ENCODE measurements around the gene CACNA1I. TPM values are rescaled to one million over a fixed set of nuclear protein-coding genes. Genes with fewer than 3 reads are reported as not detected.

Gene CACNA1I
- total RNA-seq, 2 donors from 2014 or later: 20.3 to 27.9 TPM

DNA sequence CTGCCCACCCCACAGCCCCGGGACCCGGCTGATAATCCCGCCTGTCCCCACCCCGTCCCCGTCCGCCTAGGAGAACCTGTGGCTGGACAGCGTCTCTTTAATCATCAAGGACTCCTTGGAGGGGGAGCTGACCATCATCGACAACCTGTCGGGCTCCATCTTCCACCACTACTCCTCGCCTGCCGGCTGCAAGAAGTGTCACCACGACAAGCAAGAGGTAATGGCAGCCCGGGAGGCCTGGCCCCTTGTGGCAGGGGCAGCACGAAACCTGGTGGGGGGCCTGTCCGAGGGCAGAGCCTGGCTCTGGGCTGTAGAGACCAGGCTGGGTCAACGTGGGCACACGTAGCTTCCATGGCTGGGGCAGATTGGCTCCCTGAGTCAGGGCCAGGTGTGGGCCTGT is 109.1 kb downstream of the CACNA1I start:
- DNase-seq (no peak), ATAC-seq (no peak)
- H3K9me3 ChIP-seq (ENCODE audit: control insufficient read depth, low read length, poor library complexity, severe bottlenecking): no peaks in the 10 kb centered on the region
- Mint-ChIP-seq H3K4me1 (peaks cover 12% of the 10 kb centered on the region), H3K27me3 (no peaks in the 10 kb centered on the region), H3K36me3 (ENCODE audit: low read depth) (peaks cover 10% of the 10 kb centered on the region), H3K4me3 (no peak overlapping the region), H3K27ac (no peak overlapping the region)

DNA sequence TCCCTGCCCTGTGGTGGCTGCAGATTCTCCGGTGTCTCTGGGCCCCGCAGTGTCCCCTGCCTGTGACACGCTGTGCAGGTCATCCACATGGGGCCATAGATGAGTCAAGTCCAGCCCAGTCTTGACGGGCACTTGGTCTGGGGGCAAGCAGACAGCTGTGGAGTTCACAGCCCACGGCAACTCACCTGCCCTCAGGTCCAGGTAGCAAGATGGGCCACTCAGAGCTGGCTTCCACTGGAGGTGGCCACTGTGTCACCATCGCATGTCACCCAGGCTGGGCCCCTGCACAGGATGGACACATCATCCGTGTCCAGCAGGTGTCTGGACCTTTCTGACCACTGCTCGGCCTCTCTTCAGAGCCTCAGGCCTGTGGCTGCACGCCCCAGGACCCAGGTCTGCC is 109.9 kb downstream of the CACNA1I start:
- H3K36me3 Mint-ChIP-seq (ENCODE audit: low read depth): peaks cover 10% of the 10 kb centered on the region
- DNase-seq: no peak
- H3K4me1 Mint-ChIP-seq: peaks cover 13% of the 10 kb centered on the region
- no peaks in the 10 kb centered on the region for H3K9me3 ChIP-seq (ENCODE audit: control insufficient read depth, low read length, poor library complexity, severe bottlenecking)
- ATAC-seq: no peak
- no peaks in the 10 kb centered on the region for H3K27me3 Mint-ChIP-seq
- H3K4me3 Mint-ChIP-seq: no peak overlapping the region
- no peak overlapping the region for H3K27ac Mint-ChIP-seq

DNA sequence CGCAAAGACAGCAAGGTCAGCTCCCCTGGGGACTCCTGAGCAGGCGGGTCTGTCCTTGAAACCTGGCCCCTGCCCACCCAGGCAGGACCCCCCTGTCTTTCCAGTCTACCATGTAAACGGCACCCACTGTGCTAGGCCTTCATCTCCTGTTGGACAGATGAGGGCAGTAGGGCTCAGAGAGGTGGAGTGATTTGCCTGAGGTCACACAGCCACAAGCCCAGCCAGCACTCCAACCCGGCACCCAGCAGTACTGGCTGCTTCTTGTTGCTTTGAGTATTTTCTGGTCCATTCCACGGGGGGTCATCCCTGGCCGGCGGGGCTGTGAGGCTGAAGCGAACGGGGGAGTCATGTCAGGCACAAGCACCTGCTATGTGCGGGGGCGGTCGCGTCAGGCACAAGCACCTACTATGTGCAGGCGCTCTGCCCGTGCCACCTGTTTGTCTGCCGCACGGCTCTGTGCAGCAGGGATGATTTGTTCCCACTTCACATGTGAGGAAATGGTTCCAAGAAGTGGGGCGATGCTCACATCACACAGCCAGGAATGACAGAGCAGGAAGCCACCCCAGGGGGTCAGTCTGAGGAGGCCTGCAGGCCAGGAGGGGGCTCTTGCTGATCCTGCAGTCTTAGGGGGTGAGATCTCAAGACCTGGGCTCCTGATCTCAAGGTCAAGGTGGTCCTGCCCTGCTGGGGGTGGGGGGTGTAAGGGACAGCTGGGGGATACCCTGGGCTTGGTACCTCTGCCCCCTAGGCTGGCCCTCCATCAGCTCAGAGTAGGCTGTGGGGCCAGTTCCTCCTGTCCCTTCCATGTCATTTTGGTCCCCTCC is 110.7 kb downstream of the CACNA1I start:
- no peaks in the 10 kb centered on the region for H3K27me3 Mint-ChIP-seq
- H3K9me3 ChIP-seq (ENCODE audit: control insufficient read depth, low read length, poor library complexity, severe bottlenecking): no peaks in the 10 kb centered on the region
- DNase-seq (no peak), ATAC-seq (no peak)
- H3K36me3 Mint-ChIP-seq (ENCODE audit: low read depth): peaks cover 7% of the 10 kb centered on the region
- no peak overlapping the region for H3K27ac Mint-ChIP-seq
- no peak overlapping the region for H3K4me3 Mint-ChIP-seq
- H3K4me1 Mint-ChIP-seq: peaks cover 6% of the 10 kb centered on the region

DNA sequence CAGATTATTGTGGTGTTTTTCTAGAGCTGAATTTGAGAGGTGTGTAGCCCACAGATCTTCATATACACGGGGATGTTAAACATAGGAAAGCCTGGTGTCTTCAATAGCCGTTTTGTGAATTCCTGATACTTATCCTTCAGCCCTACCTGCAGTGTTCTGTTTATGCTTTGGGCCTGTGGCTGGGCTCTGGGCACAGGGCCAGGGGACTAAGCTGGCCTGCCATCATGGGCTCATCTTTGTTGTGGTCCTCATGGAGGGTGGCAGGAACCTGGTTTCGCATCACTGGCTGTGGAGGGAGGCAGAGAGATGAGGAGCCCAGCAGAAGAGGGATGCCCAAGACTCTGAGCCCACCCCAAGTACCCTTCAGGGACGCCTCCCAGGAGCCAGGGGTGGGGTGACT is 112.4 kb downstream of the CACNA1I start:
- Mint-ChIP-seq H3K36me3 (ENCODE audit: low read depth) (peaks cover 7% of the 10 kb centered on the region), H3K27me3 (no peaks in the 10 kb centered on the region), H3K4me3 (no peak overlapping the region), H3K4me1 (peaks cover 6% of the 10 kb centered on the region), H3K27ac (peak overlapping the region; percentile 41)
- H3K9me3 ChIP-seq (ENCODE audit: control insufficient read depth, low read length, poor library complexity, severe bottlenecking): no peaks in the 10 kb centered on the region
- no peak for DNase-seq
- ATAC-seq: no peak

DNA sequence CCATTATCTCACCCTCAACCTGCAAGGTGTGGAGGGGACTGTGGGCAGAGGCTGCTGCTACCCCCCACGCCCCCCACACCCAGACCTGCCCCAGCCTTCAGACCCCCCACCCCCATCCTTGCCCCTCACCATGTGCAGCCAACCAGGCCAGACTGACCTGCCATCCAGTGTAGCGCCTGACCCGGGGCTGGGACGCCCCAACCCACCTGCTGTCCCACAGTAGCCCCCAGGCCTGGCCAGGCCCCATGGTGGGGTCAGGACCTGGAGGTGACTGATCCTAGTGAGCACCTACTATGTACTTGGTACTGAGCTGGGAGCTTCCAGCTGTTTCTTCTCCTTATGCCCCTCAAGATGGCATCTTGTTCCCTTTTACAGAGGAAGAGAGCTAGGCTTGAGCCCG is 113.1 kb downstream of the CACNA1I start:
- DNase-seq (no peak), ATAC-seq (no peak)
- no peaks in the 10 kb centered on the region for H3K9me3 ChIP-seq (ENCODE audit: control insufficient read depth, low read length, poor library complexity, severe bottlenecking)
- Mint-ChIP-seq H3K4me3 (no peak overlapping the region), H3K27ac (no peak overlapping the region), H3K36me3 (ENCODE audit: low read depth) (peaks cover 7% of the 10 kb centered on the region), H3K27me3 (no peaks in the 10 kb centered on the region), H3K4me1 (peaks cover 8% of the 10 kb centered on the region)

DNA sequence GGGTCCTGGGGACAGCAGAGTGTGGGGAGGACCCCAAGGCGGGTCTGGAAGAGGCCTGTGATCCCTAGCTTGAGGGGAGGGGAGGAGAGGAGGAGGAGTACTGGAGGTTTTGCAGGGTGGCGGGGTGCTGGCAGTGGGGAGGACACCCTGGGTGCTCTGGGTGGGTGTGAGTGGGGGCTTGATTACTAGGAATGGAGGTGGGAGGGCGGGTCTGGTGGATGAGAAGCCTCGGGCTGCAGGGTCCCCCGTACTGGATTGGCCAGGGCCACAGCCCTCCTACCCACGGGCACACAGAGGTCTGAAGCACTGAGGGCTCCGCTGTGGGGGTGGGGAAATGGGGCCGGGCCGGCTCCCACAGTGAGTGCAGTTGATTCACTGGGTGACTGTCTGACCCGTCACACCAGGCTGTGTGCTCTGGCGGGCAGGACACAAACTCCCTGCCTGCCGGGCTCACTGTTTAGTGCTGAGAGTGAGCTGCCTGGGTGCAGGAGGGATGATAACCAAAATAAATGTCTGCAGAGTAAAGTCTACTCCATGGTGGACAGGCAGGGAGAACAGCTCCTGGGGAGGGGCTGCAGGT is 114.2 kb downstream of the CACNA1I start:
- ATAC-seq (no peak), DNase-seq (no peak)
- Mint-ChIP-seq H3K4me3 (no peak overlapping the region), H3K36me3 (ENCODE audit: low read depth) (peaks cover 7% of the 10 kb centered on the region), H3K27ac (no peak overlapping the region), H3K4me1 (peaks cover 13% of the 10 kb centered on the region), H3K27me3 (peaks cover 5% of the 10 kb centered on the region)
- H3K9me3 ChIP-seq (ENCODE audit: control insufficient read depth, low read length, poor library complexity, severe bottlenecking): no peaks in the 10 kb centered on the region

DNA sequence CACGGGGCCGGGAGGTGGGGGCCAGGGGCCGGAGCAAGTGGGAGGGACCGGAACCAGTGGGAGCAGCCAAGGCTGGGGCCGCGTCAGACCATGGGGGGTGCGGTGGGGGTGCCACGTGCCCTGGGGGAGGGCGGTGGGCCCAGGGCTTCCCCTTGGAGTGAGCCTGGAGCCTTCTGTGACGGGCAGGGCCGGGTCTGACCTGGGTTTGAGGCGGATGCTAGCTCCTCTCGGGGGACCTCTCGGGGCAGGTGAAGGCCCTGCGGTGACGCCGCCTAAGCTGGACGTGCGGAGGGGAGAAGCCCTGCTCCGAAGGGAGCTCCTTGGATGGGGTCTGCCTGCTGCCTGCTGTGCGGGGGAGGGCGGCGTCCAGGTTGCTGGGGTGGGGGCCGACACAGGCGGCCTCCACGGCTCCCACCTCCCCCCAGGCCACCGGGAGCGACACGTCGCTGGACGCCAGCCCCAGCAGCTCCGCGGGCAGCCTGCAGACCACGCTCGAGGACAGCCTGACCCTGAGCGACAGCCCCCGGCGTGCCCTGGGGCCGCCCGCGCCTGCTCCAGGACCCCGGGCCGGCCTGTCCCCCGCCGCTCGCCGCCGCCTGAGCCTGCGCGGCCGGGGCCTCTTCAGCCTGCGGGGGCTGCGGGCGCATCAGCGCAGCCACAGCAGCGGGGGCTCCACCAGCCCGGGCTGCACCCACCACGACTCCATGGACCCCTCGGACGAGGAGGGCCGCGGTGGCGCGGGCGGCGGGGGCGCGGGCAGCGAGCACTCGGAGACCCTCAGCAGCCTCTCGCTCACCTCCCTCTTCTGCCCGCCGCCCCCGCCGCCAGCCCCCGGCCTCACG is 115.0 kb downstream of the CACNA1I start:
- Mint-ChIP-seq H3K4me3 (no peak overlapping the region), H3K27ac (no peak overlapping the region)

DNA sequence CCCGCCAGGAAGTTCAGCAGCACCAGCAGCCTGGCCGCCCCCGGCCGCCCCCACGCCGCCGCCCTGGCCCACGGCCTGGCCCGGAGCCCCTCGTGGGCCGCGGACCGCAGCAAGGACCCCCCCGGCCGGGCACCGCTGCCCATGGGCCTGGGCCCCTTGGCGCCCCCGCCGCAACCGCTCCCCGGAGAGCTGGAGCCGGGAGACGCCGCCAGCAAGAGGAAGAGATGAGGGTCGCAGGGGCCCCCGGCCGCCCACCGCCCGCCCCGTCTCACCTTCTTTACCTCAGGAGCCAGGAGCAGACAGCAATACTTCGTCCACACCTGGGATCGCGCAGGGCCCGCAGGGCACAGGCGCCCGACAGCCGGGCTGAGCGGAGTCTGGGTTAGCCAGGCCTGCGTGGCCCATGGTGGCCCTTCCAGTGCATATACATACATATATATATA is 115.6 kb downstream of the CACNA1I start:
- H3K4me3 Mint-ChIP-seq: no peak overlapping the region

More for the DNA sequence above, 115.0 kb downstream of the CACNA1I start:
- no peak for DNase-seq
- H3K9me3 ChIP-seq (ENCODE audit: control insufficient read depth, low read length, poor library complexity, severe bottlenecking): no peaks in the 10 kb centered on the region
- Mint-ChIP-seq H3K36me3 (ENCODE audit: low read depth) (peaks cover 7% of the 10 kb centered on the region), H3K4me1 (peaks cover 13% of the 10 kb centered on the region), H3K27me3 (peaks cover 5% of the 10 kb centered on the region)
- no peak for ATAC-seq

DNA sequence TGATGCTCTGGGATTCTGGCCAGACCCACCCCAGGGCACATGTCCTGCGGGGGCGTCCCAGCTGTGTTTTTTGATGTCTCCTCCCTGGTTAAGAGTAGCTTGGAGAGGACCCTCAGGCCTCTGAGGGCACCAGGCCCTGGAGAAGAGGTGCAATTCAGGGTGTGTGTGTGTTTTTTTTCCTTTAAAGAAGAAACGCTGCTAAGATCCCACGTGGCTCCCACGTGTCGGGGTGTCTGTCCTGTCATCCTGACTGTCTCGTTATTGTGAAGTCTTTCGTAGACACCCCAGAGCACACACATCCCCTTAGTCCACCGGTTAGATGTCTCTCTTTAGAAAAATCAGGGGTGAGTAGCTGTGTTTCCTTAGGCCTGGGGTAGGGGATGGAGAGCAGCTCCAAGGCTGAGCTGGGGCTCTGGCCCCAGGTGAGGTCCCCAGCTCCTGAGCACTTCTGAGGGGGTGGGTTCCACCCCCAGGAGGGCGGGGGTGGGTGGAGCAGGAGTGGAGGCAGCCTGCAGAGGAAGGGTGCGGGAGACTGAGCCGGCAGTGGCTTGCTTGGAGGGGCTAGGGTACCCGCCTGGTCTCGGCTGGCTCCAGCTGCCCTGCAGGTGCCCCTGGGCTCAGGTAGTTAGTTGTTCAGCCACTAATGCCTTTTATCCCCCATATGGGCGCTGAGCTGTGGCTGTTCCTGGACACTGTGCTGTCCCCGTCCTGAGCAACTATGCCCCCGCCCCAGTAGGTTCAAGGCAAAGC is 116.4 kb downstream of the CACNA1I start:
- no peak for DNase-seq
- Mint-ChIP-seq H3K27ac (no peak overlapping the region), H3K27me3 (peaks cover 8% of the 10 kb centered on the region), H3K4me3 (no peak overlapping the region), H3K36me3 (ENCODE audit: low read depth) (peaks cover 6% of the 10 kb centered on the region), H3K4me1 (peaks cover 17% of the 10 kb centered on the region)
- ATAC-seq: no peak
- H3K9me3 ChIP-seq (ENCODE audit: control insufficient read depth, low read length, poor library complexity, severe bottlenecking): no peaks in the 10 kb centered on the region

More for the DNA sequence above, 115.6 kb downstream of the CACNA1I start:
- Mint-ChIP-seq H3K27me3 (peaks cover 5% of the 10 kb centered on the region), H3K36me3 (ENCODE audit: low read depth) (peaks cover 7% of the 10 kb centered on the region), H3K4me1 (peaks cover 16% of the 10 kb centered on the region), H3K27ac (no peak overlapping the region)
- H3K9me3 ChIP-seq (ENCODE audit: control insufficient read depth, low read length, poor library complexity, severe bottlenecking): no peaks in the 10 kb centered on the region
- no peak for DNase-seq
- ATAC-seq: no peak

DNA sequence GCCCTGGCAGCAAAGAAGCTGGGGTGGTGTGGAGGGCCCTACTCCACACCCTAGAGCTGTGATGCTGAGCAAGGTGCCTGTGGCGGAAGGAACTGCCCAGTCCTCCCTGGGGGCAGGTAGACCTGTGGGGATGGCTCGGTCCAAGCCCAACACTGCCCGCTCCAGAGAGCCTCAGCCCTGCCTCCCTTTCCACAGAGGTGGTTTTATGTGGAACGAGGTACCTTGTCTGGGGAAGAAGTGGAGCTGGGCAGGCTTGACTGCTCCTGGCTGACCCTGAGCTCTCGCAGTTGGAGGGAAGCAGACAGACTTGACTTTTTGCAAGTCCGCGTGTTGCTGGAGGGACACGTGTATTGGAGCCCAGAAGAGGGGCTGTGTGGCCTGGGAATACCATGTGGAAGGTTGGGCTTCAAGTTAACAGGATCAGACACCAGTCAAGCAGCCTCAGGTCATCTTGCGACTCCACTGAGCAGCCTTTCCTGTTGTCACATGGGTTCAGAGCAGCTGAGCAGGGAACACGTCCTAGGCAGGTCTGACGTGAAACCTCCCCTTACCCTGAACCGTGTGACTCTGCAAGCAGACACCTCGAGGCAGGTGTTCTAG is 117.7 kb downstream of the CACNA1I start:
- Mint-ChIP-seq H3K36me3 (ENCODE audit: low read depth) (peaks cover 3% of the 10 kb centered on the region), H3K4me1 (peaks cover 17% of the 10 kb centered on the region), H3K27ac (peak overlapping the region; percentile 57), H3K27me3 (peaks cover 11% of the 10 kb centered on the region), H3K4me3 (no peak overlapping the region)
- ATAC-seq (no peak), DNase-seq (no peak)
- no peaks in the 10 kb centered on the region for H3K9me3 ChIP-seq (ENCODE audit: control insufficient read depth, low read length, poor library complexity, severe bottlenecking)

DNA sequence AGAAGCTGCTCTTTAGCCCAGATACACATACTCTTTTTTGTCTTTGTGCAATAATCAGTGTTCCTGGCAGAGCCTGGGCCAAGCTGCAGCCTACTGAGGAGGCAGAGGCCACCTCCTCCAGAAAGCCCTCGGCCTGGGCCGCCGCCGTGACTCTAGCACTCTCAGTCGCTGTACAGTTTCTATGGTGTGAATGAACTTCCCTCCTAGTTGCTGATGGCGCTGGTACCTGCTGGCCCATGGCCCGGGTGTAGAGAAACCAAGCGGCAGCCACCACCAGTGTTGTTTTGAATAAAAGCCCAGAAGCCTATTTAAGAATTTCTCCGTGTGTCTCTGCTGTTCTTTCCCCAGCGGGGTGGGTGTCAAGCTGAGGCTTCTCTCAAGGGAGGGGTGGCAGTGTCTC is 118.9 kb downstream of the CACNA1I start:
- peaks cover 2% of the 10 kb centered on the region for H3K36me3 Mint-ChIP-seq (ENCODE audit: low read depth)
- ATAC-seq (no peak), DNase-seq (no peak)
- peaks cover 15% of the 10 kb centered on the region for H3K4me1 Mint-ChIP-seq
- peaks cover 11% of the 10 kb centered on the region for H3K27me3 Mint-ChIP-seq
- H3K9me3 ChIP-seq (ENCODE audit: control insufficient read depth, low read length, poor library complexity, severe bottlenecking): no peaks in the 10 kb centered on the region
- no peak overlapping the region for H3K4me3 Mint-ChIP-seq
- peak overlapping the region; percentile 51 for H3K27ac Mint-ChIP-seq

DNA sequence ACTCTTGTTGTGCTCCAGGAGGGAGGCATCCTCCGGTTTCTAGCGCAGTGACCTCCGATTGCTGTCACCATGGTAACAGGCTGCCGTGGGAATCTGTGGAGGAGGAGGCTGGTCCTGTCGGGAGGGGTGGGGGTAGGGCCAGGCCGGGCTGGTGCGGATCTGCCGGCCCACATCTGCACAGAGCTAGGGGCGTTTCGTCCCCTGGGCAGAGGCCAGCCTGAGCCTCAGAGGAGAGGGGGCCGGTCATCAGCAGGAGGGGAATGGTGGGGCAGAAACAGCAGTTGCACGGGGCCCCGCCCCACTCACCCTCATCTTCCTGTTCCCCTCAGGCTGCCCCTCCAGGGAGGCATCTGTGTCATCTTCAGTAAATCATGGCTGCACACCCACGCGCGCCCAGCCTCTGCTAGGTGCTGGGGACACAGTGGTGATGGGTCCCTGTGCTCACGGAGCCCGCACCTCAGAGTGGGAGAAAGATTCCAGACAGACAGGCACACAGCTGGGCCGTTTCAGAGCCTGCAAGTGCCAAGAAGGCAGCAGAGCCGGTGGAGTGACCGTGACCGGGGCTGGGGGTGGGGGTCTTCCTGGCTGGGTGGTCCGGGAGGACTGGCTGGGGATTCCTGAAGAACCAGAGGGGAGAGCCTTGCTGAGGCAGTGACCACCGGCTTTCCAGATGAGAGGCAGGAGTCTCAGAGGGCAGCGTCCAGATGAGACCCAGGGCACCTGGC is 120.5 kb downstream of the CACNA1I start:
- ATAC-seq: no peak
- no peak overlapping the region for H3K4me3 Mint-ChIP-seq
- H3K36me3 Mint-ChIP-seq (ENCODE audit: low read depth): peaks cover 4% of the 10 kb centered on the region

More for the DNA sequence above, 120.5 kb downstream of the CACNA1I start:
- H3K27ac Mint-ChIP-seq: no peak overlapping the region
- H3K27me3 Mint-ChIP-seq: peaks cover 23% of the 10 kb centered on the region
- DNase-seq: no peak
- H3K9me3 ChIP-seq (ENCODE audit: control insufficient read depth, low read length, poor library complexity, severe bottlenecking): no peaks in the 10 kb centered on the region
- peaks cover 17% of the 10 kb centered on the region for H3K4me1 Mint-ChIP-seq
